ENCODE results near the gene EGFLAM.

Gene EGFLAM

DNA sequence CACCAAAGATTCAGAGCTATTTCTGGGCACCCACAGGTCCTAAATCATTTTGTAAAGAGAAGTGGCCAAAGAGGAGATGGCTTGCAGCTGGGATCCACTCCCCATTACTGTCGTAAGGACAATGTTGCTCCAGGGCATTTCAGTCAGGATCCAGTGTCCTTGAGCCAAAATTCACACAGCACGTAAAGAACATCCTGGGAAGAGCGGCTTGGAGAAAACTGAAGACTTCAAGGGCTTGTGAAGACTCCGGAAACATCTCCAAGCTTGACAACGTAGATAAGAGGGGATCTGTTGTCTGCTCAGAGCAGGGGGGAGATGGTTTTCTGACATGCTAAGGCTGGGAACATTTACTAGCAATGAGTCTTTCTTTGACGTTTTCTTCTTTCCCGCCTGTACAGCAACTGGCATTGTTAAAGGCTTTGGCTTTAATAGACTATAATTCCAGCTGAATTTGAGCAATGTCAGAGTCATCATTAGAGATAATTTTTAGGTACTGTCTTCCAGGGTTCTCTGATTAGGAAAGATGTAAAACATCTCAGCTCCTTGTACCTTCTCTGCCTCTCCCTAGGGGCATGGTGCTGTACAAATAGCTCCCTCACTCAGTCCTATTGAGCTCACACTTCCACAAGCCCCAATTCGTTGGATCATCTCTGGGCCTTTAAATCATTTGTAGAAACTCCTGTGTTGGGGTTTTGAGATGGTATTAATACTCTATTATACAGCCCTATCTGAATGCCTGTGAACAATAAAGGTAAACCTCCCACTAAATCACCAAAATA, 39.7 kb downstream of the EGFLAM start:
- H3K4me3 ChIP-seq (ENCODE audit: low read depth, low read length): no peak overlapping the region
- no peak for DNase-seq
- TF ChIP-seq, protein P1, sequence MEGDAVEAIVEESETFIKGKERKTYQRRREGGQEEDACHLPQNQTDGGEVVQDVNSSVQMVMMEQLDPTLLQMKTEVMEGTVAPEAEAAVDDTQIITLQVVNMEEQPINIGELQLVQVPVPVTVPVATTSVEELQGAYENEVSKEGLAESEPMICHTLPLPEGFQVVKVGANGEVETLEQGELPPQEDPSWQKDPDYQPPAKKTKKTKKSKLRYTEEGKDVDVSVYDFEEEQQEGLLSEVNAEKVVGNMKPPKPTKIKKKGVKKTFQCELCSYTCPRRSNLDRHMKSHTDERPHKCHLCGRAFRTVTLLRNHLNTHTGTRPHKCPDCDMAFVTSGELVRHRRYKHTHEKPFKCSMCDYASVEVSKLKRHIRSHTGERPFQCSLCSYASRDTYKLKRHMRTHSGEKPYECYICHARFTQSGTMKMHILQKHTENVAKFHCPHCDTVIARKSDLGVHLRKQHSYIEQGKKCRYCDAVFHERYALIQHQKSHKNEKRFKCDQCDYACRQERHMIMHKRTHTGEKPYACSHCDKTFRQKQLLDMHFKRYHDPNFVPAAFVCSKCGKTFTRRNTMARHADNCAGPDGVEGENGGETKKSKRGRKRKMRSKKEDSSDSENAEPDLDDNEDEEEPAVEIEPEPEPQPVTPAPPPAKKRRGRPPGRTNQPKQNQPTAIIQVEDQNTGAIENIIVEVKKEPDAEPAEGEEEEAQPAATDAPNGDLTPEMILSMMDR (IDR thresholded peaks at IDR 0.05; ENCODE audit: low read depth, low read length): no peak
- peaks cover 9% of the 10 kb centered on the region for H3K4me1 ChIP-seq
- no peaks in the 10 kb centered on the region for H3K9me3 ChIP-seq
- H3K36me3 ChIP-seq: no peaks in the 10 kb centered on the region
- H3K27me3 ChIP-seq: no peaks in the 10 kb centered on the region

DNA sequence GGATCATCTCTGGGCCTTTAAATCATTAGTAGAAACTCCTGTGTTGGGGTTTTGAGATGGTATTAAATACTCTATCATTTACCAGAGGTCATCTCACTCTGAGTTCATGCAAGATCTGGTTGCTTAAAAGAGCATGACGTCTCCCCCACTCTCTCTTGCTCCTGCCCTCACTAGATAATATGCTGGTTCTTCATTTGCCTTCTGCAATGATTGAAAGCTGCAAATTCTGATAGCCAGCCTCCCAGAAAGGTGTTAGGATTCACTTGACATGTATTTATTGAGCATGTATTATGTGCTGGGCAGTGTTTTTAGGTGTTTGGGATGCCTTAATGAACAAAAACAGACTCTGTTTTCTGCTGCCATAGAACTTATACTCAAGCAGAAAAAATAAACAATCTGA, 41.2 kb downstream of the EGFLAM start:
- no peaks in the 10 kb centered on the region for H3K27me3 ChIP-seq
- no peak overlapping the region for H3K4me3 ChIP-seq (ENCODE audit: low read depth, low read length)
- DNase-seq: no peak
- TF ChIP-seq, protein P1 (IDR thresholded peaks at IDR 0.05; ENCODE audit: low read depth, low read length): no peak
- H3K4me1 ChIP-seq: peaks cover 9% of the 10 kb centered on the region
- no peaks in the 10 kb centered on the region for H3K9me3 ChIP-seq
- no peaks in the 10 kb centered on the region for H3K36me3 ChIP-seq

DNA sequence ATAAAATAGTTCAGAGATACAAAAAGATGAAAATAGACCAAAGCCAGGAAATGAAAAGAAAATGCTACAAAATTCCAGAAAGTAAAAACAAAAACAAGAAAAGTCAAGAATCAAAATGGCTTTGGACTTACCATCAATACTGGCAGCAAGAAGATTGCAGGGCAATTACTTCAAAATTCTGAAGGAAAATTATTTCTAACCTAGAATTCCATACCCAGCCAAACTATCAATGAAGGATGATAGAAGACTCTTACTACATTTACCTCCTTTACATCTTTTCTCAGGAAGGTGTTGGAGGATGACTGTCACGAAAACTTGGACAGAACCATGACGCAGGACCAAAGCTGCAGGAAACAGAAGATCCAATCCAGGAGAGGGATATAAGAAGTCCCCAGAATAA, 46.8 kb downstream of the EGFLAM start:
- H3K36me3 ChIP-seq: no peaks in the 10 kb centered on the region
- no peak overlapping the region for H3K4me3 ChIP-seq (ENCODE audit: low read depth, low read length)
- no peak for DNase-seq
- H3K9me3 ChIP-seq: no peaks in the 10 kb centered on the region
- TF ChIP-seq, protein P1 (IDR thresholded peaks at IDR 0.05; ENCODE audit: low read depth, low read length): no peak
- H3K4me1 ChIP-seq: no peaks in the 10 kb centered on the region
- no peaks in the 10 kb centered on the region for H3K27me3 ChIP-seq

DNA sequence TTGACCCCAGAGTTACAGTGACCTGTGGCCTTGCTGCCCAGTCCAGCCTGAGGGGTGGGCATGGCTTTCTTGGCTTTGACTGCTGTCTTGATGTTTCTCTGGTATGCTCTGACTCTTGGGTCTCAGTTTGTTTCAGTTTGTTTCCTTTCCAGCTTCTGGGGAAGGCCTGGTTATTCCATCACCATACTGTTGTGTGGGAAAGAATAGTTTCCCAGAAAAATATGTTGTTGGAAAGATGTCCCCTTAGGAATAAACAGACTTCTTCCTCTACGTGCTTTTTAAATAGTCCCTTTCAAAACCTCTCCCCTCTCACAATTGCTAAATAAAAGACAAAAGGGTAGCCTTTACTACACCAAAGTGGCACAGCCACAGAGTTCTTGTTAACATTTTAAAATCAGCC, 49.5 kb downstream of the EGFLAM start:
- no peak overlapping the region for H3K4me3 ChIP-seq (ENCODE audit: low read depth, low read length)
- TF ChIP-seq, protein P1 (IDR thresholded peaks at IDR 0.05; ENCODE audit: low read depth, low read length): no peak
- no peaks in the 10 kb centered on the region for H3K9me3 ChIP-seq

DNA sequence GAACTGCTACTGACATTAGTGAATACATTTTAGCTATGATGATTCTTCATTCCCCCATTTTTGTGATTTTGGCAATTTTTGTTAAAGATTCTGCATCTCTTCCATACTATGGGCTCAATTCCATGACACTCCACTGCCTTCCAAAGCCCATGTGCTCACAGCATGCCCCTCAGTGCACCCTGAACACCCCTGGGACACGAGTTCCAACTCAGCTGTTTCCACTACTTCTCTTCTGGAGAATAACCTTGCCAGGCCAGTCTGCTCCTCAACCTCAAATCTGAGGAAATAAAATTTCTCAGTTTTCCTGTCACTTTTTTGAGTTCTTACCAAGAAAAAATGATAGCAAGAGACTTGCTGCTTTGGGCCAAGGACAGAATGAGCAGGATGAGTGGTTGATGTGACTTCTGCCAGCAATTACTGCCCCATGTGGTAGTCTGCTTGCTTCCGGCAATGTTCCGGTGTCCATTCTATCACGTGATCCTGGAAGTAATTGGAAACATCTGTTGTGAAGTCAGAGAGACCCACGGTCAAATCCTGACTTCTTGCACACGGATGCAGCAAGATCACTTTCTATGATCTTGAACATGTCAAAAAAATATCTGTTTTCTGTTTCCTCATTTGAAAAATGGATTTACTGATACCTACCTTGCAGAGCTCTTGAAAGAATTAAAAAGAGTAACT, 58.3 kb downstream of the EGFLAM start:
- no peaks in the 10 kb centered on the region for H3K9me3 ChIP-seq
- TF ChIP-seq, protein P1 (IDR thresholded peaks at IDR 0.05; ENCODE audit: low read depth, low read length): peak; percentile 33

More for the DNA sequence above, 49.5 kb downstream of the EGFLAM start:
- Histone ChIP-seq H3K27me3 (no peaks in the 10 kb centered on the region), H3K36me3 (no peaks in the 10 kb centered on the region), H3K4me1 (0 out of 2 replicates have a peak, but pooled peaks cover 3% of the 10 kb centered on the region)
- no peak for DNase-seq

DNA sequence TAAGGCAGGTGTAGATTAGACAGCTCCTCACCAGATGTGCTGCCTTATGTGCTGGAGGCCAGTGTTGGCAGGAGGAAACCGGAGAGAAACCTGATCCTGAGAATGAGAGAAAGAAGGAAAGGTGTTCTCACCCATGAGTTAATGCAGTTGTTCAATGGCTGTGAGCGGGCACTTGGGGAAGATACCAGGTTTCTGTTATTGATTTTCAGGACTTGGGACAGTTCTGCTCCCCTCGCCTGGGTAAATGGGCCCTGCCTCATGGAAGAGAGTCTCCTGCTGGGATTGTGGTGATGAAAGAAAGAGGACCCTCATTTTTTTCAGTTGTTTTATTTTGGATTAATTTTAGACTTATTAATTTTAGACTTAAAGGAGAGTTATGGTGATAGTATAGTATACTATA, 59.5 kb downstream of the EGFLAM start:
- H3K4me3 ChIP-seq (ENCODE audit: low read depth, low read length): no peak overlapping the region
- peaks cover 18% of the 10 kb centered on the region for H3K4me1 ChIP-seq
- no peaks in the 10 kb centered on the region for H3K36me3 ChIP-seq
- H3K27me3 ChIP-seq: no peaks in the 10 kb centered on the region
- DNase-seq: no peak
- no peaks in the 10 kb centered on the region for H3K9me3 ChIP-seq
- TF ChIP-seq, protein P1 (IDR thresholded peaks at IDR 0.05; ENCODE audit: low read depth, low read length): no peak

More for the DNA sequence above, 58.3 kb downstream of the EGFLAM start:
- Histone ChIP-seq H3K4me1 (peaks cover 18% of the 10 kb centered on the region), H3K36me3 (no peaks in the 10 kb centered on the region), H3K4me3 (ENCODE audit: low read depth, low read length) (peak overlapping the region; percentile 26), H3K27me3 (no peaks in the 10 kb centered on the region)
- peak; percentile 84 for DNase-seq
